Activated CD8-positive, alpha-beta T cell treated with anti-CD3 and anti-CD28 coated beads, Interleukin-2, amount 10 ng/mL, durations not matched to agents 7 days and 5 days (primary cell): ENCODE data around the gene SEMA3C. TPM values are rescaled to one million over a fixed set of nuclear protein-coding genes. Genes with fewer than 3 reads are reported as not detected.

ENCODE experiments used
- ATAC-seq: fragments of 150-1000 bp; cut with Tn5 transposase; one replicate; pipeline ENCODE4 v1.10.0; 2021; ENCODE audit warnings: moderate library complexity
- CTCF ChIA-PET: fragments of 350-600 bp; sonication (Branson Sonifier 250); formaldehyde crosslinking; loops from one replicate; lab custom pipeline; 2021; ENCODE audit warnings: antibody characterized with exemption; lab: Charles Lee
- POLR2A ChIA-PET: fragments of 350-600 bp; sonication (Branson Sonifier 250); formaldehyde crosslinking; loops from one replicate; lab custom pipeline; 2021; ENCODE audit warnings: antibody characterized with exemption; lab: Charles Lee
- DNase-seq: peaks from one replicate; pipeline ENCODE4 v3.0.0-alpha.2; 2020
- H3K27ac Mint-ChIP-seq: one replicate; pipeline ENCODE4 v1.8.0; 2021; ENCODE audit warnings: mild to moderate bottlenecking, mixed read lengths
- H3K27me3 Mint-ChIP-seq: one replicate; pipeline ENCODE4 v1.8.0; 2021; ENCODE audit warnings: low read depth, mixed read lengths
- H3K36me3 Mint-ChIP-seq: one replicate; pipeline ENCODE4 v1.8.0; 2021; ENCODE audit warnings: low read depth, mixed read lengths
- H3K4me1 Mint-ChIP-seq: one replicate; pipeline ENCODE4 v1.8.0; 2021; ENCODE audit warnings: low read depth, mixed read lengths
- H3K4me3 Mint-ChIP-seq: one replicate; pipeline ENCODE4 v1.8.0; 2021; ENCODE audit warnings: mild to moderate bottlenecking, mixed read lengths
- H3K9me3 Mint-ChIP-seq: one replicate; pipeline ENCODE4 v1.8.0; 2022; ENCODE audit warnings: mixed read lengths; ENCODE audit not compliant: insufficient read depth
- total RNA-seq, 2 experiments: library from RNA; stranded (reverse); gene quantifications; one replicate each; pipeline ENCODE4 v1.2.3, GENCODE V29; 2021

The SEMA3C gene
- total RNA-seq, 2 experiments from 2014 or later, result not detected

GRCh38 chr7:80705130-80705781 lies 213.6 kb downstream of the SEMA3C start:
- H3K9me3 Mint-ChIP-seq, result no peaks in the 10 kb centered on the region
- ATAC-seq, result no peak
- H3K4me1 Mint-ChIP-seq, result no peaks in the 10 kb centered on the region
- DNase-seq, result no peak
- no peak overlapping the region for H3K27ac Mint-ChIP-seq
- no peaks in the 10 kb centered on the region for H3K27me3 Mint-ChIP-seq
- H3K4me3 Mint-ChIP-seq, result no peak overlapping the region
- CTCF ChIA-PET, result no interaction called here
- H3K36me3 Mint-ChIP-seq, result no peaks in the 10 kb centered on the region
- POLR2A ChIA-PET, result no interaction called here

- no peaks in the 10 kb centered on the region for H3K4me1 Mint-ChIP-seq
- no peak overlapping the region for H3K27ac Mint-ChIP-seq
- POLR2A ChIA-PET, result no interaction called here
- H3K27me3 Mint-ChIP-seq, result no peaks in the 10 kb centered on the region
- H3K36me3 Mint-ChIP-seq, result no peaks in the 10 kb centered on the region
- DNase-seq, result no peak
- no peaks in the 10 kb centered on the region for H3K9me3 Mint-ChIP-seq
- no peak overlapping the region for H3K4me3 Mint-ChIP-seq
- ATAC-seq, result no peak
- CTCF ChIA-PET, result no interaction called here
Observed at GRCh38 chr7:80703272-80703671, 215.6 kb downstream of the SEMA3C start.

- H3K27me3 Mint-ChIP-seq, result no peaks in the 10 kb centered on the region
- no peak for ATAC-seq
- POLR2A ChIA-PET, result no interaction called here
- H3K36me3 Mint-ChIP-seq, result no peaks in the 10 kb centered on the region
- H3K4me1 Mint-ChIP-seq, result no peaks in the 10 kb centered on the region
- no peak for DNase-seq
- CTCF ChIA-PET, result no interaction called here
- no peaks in the 10 kb centered on the region for H3K9me3 Mint-ChIP-seq
- H3K27ac Mint-ChIP-seq, result no peak overlapping the region
- H3K4me3 Mint-ChIP-seq, result no peak overlapping the region
Observed at GRCh38 chr7:80699721-80700256, 219.1 kb downstream of the SEMA3C start.

- no peak for ATAC-seq
- DNase-seq, result no peak
- no peak overlapping the region for H3K27ac Mint-ChIP-seq
- ChIA-PET CTCF (interaction anchor here (0.7 kb wide), 1 partner anchor 770 kb away, joined by 3 read pairs; no protein-coding TSS in a partner anchor), POLR2A (no interaction called here)
- H3K4me3 Mint-ChIP-seq, result no peak overlapping the region
- H3K4me1 Mint-ChIP-seq, result no peaks in the 10 kb centered on the region
- no peaks in the 10 kb centered on the region for H3K9me3 Mint-ChIP-seq
- no peaks in the 10 kb centered on the region for H3K27me3 Mint-ChIP-seq
- no peaks in the 10 kb centered on the region for H3K36me3 Mint-ChIP-seq
Observed at GRCh38 chr7:80699045-80699638, 219.7 kb downstream of the SEMA3C start.
